Renal cortical epithelial cell (primary cell): ENCODE results near the gene PITPNB. TPM values are rescaled to one million over a fixed set of nuclear protein-coding genes. Genes with fewer than 3 reads are reported as not detected.

Experiments
- DNase-seq: peaks from one replicate; pipeline ENCODE4 v3.0.0-alpha.2; 2011; ENCODE audit warnings: low read depth
- total RNA-seq: library from RNA; depleted of rRNA; stranded (reverse); fragments of >200 nt; gene quantifications from 2 replicates; pipeline ENCODE4 v1.2.3, GENCODE V29; 2014

Gene PITPNB
- total RNA-seq, result 26.9 and 66.4 TPM in 2 replicates

DNA sequence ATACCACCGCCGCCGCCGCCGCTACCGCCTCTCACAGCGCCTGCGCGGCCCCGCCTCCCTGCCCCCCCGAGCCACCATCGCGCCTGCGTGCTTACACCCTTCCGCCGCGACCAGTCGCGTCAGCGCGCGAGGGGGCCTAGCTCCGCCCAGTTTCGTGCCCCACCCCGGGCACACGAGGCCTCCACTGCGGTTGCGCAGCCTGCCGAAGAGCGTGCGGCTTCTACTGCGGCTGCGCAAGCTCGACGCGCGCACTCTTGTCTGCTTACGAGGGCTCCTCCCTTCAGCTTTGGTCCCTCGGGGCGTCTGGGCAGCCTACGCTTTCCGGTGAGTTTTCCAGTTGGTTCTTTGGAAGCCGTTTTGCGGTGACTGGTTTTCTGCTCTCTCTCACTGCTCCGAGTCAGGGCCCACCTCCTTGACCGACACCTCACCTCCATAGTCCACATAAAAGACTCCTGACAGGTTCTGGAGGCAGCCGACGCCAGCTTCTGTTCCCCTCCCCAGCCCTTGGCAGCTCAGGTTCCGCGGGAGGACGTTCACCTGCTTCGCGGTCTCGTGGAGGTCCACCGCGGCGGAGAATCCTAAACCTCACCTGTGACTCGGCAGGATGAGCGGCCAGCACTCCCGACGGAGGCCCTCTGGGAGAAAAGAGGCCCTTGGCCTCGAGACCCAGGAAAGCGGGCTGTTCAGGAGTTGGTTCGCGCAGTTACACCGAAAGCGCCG, at the start of gene PITPNB:
Gene PITPNB (minus strand): TSS at position 35 of the 720 bp plus-strand sequence. CDS start 65 bp downstream, outside the sequence.
- DNase-seq, result peak; percentile 91

DNA sequence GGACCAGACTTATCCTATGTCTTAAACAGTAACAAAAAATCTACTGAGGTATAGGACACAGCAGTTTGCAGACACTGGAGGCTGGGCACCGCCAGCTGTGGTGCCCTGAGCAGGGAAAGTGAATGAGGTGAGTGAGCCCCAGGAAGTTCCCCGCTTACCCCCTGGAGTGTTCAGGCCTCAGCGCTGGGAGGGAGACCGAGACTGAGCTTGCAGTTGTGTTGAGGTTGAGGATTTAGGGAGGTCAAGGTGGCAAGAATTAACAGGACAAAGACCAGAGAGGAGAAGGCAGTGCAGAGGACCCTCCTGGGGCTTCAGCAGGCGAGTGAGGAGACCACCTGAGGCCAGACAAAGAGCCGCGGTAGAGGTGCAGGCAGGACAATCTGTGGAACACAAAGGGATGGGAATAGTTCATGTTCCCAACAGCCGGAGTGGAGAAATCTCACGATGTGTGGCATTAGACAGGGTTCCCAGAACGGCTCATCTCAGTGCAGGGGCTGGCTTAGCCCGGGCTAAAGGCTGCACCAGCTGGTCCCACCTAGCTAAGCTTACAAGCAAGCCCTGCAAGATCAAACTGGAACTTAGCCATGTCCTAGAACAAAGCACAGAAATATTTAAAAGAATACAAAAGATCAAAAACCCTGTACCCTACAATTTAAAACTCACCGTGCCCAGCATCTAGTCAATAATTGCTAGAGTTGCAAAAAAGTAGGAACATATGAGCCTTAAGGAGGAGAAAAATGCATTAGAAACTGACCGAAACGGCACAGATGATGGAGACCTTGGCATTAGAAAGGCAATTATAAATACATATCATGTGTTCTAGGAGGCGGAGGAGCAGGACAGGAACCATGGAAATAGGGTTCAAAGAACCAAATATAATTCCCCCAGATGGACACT, 47.4 kb upstream of the PITPNB start:
- DNase-seq, result no peak

DNA sequence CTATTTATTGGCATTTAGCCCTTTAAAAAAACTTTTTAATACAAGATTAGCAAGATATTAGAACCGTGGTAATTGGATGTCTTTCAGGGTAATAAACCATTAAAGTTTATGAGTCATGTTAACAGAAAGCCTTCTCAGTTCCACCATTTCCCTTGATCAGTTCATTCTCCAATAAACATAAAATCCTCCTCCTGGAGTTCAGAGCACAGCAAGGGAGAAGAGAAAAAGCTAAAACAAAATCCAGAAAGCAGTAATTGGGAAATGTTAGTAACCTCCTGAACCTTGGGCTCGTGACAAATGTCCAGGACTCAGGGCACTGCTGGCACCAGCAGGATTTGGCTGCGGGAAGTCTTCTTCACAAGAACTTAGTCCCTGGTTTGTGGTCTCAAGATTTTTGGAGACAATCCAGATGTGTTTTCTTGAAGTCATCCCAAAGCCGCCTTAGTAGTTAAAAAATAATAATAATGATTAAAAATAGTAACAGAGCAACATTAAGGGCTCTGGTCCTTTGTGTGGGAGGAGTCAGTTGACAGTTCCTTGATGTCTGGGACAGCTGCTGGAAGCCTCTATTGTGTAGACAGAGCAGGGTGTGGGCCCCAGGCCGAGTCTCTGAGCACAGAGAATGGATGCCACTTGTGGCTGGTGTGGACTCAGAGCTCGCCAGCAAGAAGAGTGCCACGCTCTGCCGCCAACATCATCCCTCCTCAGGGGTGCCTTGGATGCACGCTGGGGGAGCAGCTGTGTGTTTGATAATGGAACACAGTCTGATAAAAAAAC, 43.4 kb upstream of the PITPNB start:
- peak; percentile 9 for DNase-seq

GRCh38 chr22:27961680-27962079, 42.6 kb upstream of the PITPNB start:
- DNase-seq, result no peak

- no peak for DNase-seq
These were observed 42.1 kb upstream of the PITPNB start for GRCh38 chr22:27961182-27961581.

GRCh38 chr22:27959335-27960090, 40.5 kb upstream of the PITPNB start:
- DNase-seq, result no peak

- DNase-seq, result no peak
These were observed 33.7 kb upstream of the PITPNB start for GRCh38 chr22:27952779-27953178.

GRCh38 chr22:27952091-27952490, 33.0 kb upstream of the PITPNB start:
- peak; percentile 61 for DNase-seq

DNA sequence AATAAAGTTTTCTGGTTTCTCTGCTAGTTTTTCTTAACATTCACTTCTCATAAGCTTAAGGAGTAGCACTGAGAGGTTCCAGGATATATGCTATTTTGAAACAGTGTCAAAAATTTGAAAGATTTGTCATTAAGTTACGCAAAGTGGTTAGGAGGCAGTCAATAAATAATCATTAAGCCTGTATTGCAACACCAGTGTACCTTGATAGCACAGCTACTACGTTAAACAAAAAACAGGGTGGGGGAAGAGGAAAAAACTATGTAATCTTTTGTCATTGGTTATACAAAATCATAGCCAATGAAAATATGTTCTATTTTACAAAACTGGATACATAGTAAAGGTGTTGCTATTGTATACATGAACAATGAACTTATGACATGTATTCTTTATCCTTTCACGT, 30.4 kb upstream of the PITPNB start:
- peak; percentile 69 for DNase-seq

DNA sequence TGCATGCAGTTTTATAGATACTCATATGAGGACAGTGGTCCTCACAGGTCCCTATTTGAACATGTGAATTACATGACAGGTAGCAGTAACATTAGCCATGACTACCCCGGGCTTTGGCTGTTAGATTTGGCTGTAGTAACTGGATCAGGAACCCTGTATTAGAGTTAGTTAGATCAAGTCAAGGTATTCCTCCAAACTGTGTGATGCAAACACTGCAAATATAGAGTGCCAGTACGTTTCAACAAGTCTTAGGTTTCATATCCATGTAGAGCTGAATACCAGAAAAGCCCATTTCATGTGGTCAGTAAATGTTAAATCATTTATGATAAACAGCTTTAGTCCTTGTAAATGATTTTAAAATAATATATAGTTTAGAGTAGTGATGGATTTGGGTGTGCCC, 29.5 kb upstream of the PITPNB start:
- no peak for DNase-seq

DNA sequence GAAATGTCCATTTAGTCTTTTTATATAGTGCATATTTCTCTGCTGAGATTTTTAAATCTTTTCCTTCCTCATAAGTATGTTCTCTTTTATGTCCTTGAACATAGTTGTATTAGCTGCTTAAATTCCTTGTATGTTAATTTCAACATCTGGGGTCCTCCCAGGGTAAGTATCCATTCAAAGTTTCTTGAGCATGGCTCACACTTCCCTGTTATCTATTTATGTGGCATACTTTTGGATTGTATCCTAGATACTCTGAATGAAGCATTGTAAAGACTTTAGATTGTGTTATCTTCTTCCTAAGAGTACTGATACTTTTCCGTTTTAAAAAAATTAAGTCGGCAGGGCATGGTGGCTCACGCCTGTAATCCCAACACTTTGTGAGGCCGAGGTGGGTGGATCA, 28.4 kb upstream of the PITPNB start:
- no peak for DNase-seq

- no peak for DNase-seq
These were observed 22.1 kb upstream of the PITPNB start for GRCh38 chr22:27941143-27941542.

DNA sequence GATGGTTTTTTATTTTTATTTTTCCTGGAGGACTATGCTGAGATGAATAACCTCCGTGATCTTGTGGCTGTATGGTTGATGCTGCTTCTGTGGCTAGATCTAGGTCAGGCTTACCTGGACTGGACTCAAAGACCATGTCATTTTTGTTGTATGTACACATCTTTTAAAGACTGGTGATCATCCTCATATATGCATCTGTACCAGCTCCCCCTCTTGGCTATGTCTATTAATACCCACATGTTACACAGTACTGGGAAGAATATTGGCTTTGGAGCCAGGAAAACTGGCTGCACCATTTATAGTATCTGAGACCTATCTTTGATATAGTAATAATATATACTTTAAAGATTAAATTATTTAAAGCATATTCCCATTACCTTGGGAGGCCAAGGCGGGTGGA, 18.4 kb upstream of the PITPNB start:
- no peak for DNase-seq

GRCh38 chr22:27935897-27936296, 16.8 kb upstream of the PITPNB start:
- DNase-seq, result no peak

DNA sequence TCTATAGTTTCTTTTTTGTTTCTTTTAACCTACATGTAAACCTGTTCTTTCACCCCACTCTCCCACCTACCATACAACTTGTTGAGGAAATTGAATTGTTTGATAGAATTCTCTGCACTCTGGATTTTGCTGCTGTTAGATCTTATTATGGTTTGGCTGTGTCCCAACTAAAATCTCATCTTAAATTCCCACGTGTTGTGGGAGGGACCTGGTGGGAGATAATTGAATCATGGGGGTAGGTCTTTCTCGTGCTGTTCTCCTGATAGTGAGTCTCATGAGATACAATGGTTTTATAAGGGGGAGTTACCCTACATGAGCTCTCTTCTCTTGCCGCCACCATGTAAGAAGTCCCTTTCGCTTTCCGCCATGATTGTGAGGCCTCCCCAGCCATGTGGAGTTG, 15.0 kb upstream of the PITPNB start:
- no peak for DNase-seq

GRCh38 chr22:27933186-27933983, 14.3 kb upstream of the PITPNB start:
- no peak for DNase-seq

DNA sequence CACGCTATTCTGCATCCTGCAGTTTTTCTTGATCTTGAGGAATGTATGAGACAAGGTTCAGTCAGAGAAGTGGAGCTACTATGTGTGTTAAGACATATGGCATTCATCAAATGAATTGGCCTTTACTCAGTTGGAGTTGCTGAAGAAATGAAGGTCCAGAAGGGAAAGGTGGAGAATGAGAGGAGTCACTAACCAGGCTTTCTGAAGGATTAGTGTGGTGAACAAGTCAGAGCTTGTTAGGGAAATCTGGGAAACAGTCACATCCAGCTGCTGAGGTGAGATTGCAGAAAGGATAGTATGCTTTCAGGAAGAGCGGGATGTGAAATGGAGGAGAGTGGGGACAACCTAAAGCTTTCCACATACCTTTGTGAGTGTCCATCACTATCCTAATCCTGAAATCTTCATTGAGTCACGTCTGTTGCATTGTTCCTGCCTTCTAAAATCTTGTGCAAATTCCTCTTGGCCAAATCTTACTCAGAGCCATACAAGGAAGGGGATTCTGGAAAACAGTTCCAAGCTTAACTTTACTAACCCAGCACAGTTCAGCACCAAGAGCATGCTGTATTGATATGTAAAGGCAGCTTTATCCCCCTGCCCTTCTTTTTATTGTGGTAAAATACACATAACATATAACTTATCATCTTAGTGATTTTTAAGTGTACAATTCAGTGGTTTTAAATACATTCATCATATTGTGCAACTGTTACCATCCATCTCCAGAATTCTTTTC, 11.4 kb upstream of the PITPNB start:
- DNase-seq, result no peak

DNA sequence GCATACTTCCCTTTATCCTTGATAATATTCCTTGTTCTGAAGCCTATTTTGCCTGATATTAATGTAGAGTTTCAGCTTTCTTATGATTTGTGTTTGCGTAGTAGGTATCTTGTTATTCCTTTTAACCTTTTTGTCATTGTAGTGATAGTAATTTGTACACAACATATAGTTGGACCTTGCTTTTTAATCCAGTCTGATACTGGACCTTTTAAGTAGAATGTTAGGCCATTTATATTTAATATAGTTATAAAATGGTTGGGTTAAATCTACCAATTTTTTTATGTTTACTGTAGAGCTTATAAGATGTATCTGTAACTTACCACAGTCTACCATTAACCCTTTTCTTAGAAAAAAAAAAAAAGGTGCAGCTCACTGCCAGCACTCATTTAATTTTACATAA, 8.6 kb upstream of the PITPNB start:
- DNase-seq, result no peak

DNA sequence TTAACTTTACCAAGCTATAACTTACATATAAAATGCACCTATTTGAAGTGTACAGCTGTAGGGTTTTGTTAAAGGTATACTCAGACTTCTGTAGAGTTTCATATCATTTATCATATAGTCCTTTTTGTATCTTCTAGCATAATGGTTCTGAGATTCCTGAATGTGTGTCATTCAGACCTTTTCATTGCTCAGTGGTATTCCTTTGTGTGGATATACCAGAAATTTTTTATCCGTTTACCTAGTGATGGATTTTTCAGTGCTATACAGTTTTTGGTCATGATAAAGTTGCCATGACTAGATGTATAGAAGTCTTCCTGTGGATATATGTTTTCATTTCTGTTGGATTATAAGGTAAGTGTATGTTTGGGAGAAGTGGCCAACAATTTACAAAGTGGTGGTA, 6.3 kb upstream of the PITPNB start:
- DNase-seq, result no peak
